CD14-positive monocyte (primary cell): ENCODE results near the gene FAIM2. TPM values are rescaled to one million over a fixed set of nuclear protein-coding genes. Genes with fewer than 3 reads are reported as not detected.

Source experiments
- DNase-seq, 3 donors: peaks; one replicate each; pipeline ENCODE4 v3.0.0-alpha.2; 2011 to 2022
- H2AFZ ChIP-seq: 2 replicates; pipeline ENCODE4 v1.6.0; 2012; ENCODE audit warnings: mild to moderate bottlenecking, low read depth, low read length, inconsistent platforms; ENCODE audit not compliant: insufficient read depth, poor library complexity, severe bottlenecking
- H3K27ac ChIP-seq, 2 donors: 1 replicate in 1 of 2; 2 replicates in 1 of 2; pipeline ENCODE4 v1.5.1; 2012 to 2013; ENCODE audit warnings: low read length in 2 of 2, control low read depth in 1 of 2, inconsistent platforms in 1 of 2, low read depth in 1 of 2, mild to moderate bottlenecking in 1 of 2
- H3K27me3 ChIP-seq, 2 donors: one replicate each; pipeline versions ENCODE4 v1.6.0 to v1.6.1; 2011 to 2013; ENCODE audit warnings: low read length in 2 of 2; ENCODE audit not compliant: control insufficient read depth in 2 of 2, insufficient read depth in 2 of 2
- H3K36me3 ChIP-seq, 2 donors: replicated peaks in 1 of 2; 1 replicate in 1 of 2; 2 replicates in 1 of 2; pipeline versions ENCODE4 v1.5.1 to v1.6.1; 2012 to 2013; ENCODE audit warnings: low read length in 2 of 2, control low read depth in 1 of 2, inconsistent platforms in 1 of 2, mild to moderate bottlenecking in 1 of 2; ENCODE audit not compliant: insufficient read depth in 2 of 2, control insufficient read depth in 1 of 2
- H3K4me1 ChIP-seq, 2 donors: 1 replicate in 1 of 2; 2 replicates in 1 of 2; pipeline versions ENCODE4 v1.5.1 to v1.6.1; 2012 to 2013; ENCODE audit warnings: low read length in 2 of 2, control low read depth in 1 of 2, inconsistent platforms in 1 of 2, mild to moderate bottlenecking in 1 of 2, moderate library complexity in 1 of 2; ENCODE audit not compliant: insufficient read depth in 2 of 2, control insufficient read depth in 1 of 2
- H3K4me2 ChIP-seq: replicated peaks from 2 replicates; pipeline ENCODE3; 2012; ENCODE audit warnings: low read length, moderate library complexity, mild to moderate bottlenecking; ENCODE audit not compliant: poor library complexity, severe bottlenecking; ENCODE audit errors: extremely low read depth
- H3K4me3 ChIP-seq, 3 experiments: fragments of 200-600 bp in 1 of 3; sonication (generic) in 1 of 3; replicated peaks in 1 of 3; 1 replicate in 2 of 3; 2 replicates in 1 of 3; pipeline ENCODE4 v1.5.1; 2011 to 2013; ENCODE audit warnings: low read length in 3 of 3, mild to moderate bottlenecking in 3 of 3, control low read depth in 2 of 3, low read depth in 2 of 3, inconsistent platforms in 1 of 3, moderate library complexity in 1 of 3
- H3K79me2 ChIP-seq: 2 replicates; pipeline ENCODE4 v1.6.0; 2012; ENCODE audit warnings: mild to moderate bottlenecking, control low read depth, inconsistent platforms, low read length, moderate library complexity; ENCODE audit not compliant: insufficient read depth
- H3K9ac ChIP-seq: 2 replicates; pipeline ENCODE4 v1.6.0; 2017; ENCODE audit warnings: low read length, mild to moderate bottlenecking; ENCODE audit not compliant: insufficient read depth, poor library complexity, severe bottlenecking
- H3K9me3 ChIP-seq, 2 donors: replicated peaks in 1 of 2; 1 replicate in 1 of 2; 2 replicates in 1 of 2; pipeline versions ENCODE4 v1.5.1 to v1.6.1; 2012 to 2013; ENCODE audit warnings: low read length in 2 of 2, control low read depth in 1 of 2; ENCODE audit not compliant: control insufficient read depth in 1 of 2, insufficient read depth in 1 of 2
- H4K20me1 ChIP-seq: 2 replicates; pipeline ENCODE4 v1.6.0; 2012; ENCODE audit warnings: mild to moderate bottlenecking, low read length, control low read depth, moderate library complexity; ENCODE audit not compliant: insufficient read depth
- H3K27ac Mint-ChIP-seq, 7 donors: one replicate each; pipeline ENCODE4 v1.8.0; 2020; ENCODE audit warnings: mild to moderate bottlenecking in 7 of 7, mixed read lengths in 7 of 7, moderate library complexity in 6 of 7, inconsistent platforms in 2 of 7
- H3K27me3 Mint-ChIP-seq, 3 donors: one replicate each; pipeline ENCODE4 v1.8.0; 2021 to 2022; ENCODE audit warnings: low read depth in 3 of 3, mild to moderate bottlenecking in 3 of 3, mixed read lengths in 3 of 3, moderate library complexity in 3 of 3, inconsistent platforms in 1 of 3
- H3K36me3 Mint-ChIP-seq, 2 donors: one replicate each; pipeline ENCODE4 v1.8.0; 2020; ENCODE audit warnings: mixed read lengths in 2 of 2, inconsistent platforms in 1 of 2, mild to moderate bottlenecking in 1 of 2
- H3K4me1 Mint-ChIP-seq: one replicate; pipeline ENCODE4 v1.8.0; 2020; ENCODE audit warnings: mild to moderate bottlenecking, mixed read lengths
- H3K4me3 Mint-ChIP-seq, 2 donors: one replicate each; pipeline ENCODE4 v1.8.0; 2020; ENCODE audit warnings: mild to moderate bottlenecking in 2 of 2, mixed read lengths in 2 of 2, moderate library complexity in 1 of 2
- H3K9me3 Mint-ChIP-seq, 7 donors: one replicate each; pipeline ENCODE4 v1.8.0; 2020 to 2022; ENCODE audit warnings: mixed read lengths in 7 of 7, mild to moderate bottlenecking in 6 of 7, moderate library complexity in 6 of 7, inconsistent platforms in 2 of 7
- WGBS: methylation state at CpG from one replicate; pipeline ENCODE4 v1.1.5; 2013; ENCODE audit warnings: missing lambda C conversion rate; ENCODE audit not compliant: insufficient coverage; 5-methylcytosine and 5-hydroxymethylcytosine counted together
- intact Hi-C, 2 donors: fragments of 100-400 bp; cut with micrococcal nuclease; formaldehyde crosslinking; loops; one replicate each; pipeline versions ENCODE4 v1.15.0 to v1.15.1; 2023
- polyA plus RNA-seq, 3 donors: library from polyadenylated mRNA; depleted of rRNA in 1 of 3; unstranded in 2 of 3; stranded (reverse) in 1 of 3; fragments of 300-500 nt in 2 of 3; fragments of >200 nt in 1 of 3; fragmentation: Illumina TruSeq in 2 of 3; gene quantifications; 1 replicate in 2 of 3; 2 replicates in 1 of 3; pipeline ENCODE4 v1.2.3, GENCODE V29; 2012 to 2021
- TF ChIP-seq, protein P1 (sequence below): fragments of 200-600 bp; IDR thresholded peaks from one replicate; pipeline ENCODE4 v1.8.0; 2022; ENCODE audit warnings: antibody characterized with exemption, mild to moderate bottlenecking

FAIM2 gene
- polyA plus RNA-seq, 3 donors: not detected

DNA sequence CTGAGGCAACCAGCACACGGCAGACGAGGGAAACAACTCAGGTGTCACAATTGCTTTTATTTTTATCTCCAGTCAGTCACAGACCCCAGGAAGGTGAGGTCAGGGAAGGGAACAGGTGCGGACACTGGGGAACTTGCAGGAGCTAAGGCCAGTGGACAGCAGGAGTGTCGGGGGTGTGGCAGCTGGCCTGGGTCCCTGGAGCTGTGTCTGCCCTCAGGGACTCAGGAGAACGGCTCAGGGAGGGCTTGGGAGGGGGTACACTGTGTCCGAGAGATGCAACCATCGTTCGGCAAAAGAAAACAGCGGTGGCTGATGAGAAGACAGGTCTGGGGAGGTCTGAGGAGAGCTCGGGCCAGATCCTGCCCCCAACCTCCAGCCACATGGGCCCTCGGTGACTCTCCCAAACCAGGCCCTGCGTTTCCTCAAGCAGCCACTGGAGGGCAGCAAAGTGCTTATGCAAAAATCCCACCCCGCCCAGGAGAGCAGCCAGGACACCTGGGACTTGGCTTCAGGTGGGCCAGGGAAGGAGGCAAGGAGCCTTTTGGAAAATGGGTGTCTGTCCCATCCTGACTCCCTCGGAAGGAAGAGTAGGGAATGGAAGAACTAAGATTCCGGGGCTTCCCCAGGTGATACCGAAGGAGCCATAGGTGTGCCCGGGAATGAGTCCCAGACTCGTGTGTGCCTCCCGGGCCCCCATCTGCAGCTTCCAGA is 36.7 kb downstream of the FAIM2 start:
- 55% methylated on average over 11 of the region's 19 CpGs for WGBS
- Histone ChIP-seq H3K36me3 (no peaks in the 10 kb centered on the region), H3K27ac (no peak overlapping the region), H3K79me2 (no peaks in the 10 kb centered on the region), H3K9me3 (no peaks in the 10 kb centered on the region), H4K20me1 (no peaks in the 10 kb centered on the region), H2AFZ (no peak overlapping the region), H3K27me3 (no peaks in the 10 kb centered on the region), H3K4me1 (no peaks in the 10 kb centered on the region), H3K9ac (no peak overlapping the region), H3K4me2 (no peak overlapping the region), H3K4me3 (no peak overlapping the region)
- intact Hi-C loops: no loop called here
- TF ChIP-seq, protein P1, sequence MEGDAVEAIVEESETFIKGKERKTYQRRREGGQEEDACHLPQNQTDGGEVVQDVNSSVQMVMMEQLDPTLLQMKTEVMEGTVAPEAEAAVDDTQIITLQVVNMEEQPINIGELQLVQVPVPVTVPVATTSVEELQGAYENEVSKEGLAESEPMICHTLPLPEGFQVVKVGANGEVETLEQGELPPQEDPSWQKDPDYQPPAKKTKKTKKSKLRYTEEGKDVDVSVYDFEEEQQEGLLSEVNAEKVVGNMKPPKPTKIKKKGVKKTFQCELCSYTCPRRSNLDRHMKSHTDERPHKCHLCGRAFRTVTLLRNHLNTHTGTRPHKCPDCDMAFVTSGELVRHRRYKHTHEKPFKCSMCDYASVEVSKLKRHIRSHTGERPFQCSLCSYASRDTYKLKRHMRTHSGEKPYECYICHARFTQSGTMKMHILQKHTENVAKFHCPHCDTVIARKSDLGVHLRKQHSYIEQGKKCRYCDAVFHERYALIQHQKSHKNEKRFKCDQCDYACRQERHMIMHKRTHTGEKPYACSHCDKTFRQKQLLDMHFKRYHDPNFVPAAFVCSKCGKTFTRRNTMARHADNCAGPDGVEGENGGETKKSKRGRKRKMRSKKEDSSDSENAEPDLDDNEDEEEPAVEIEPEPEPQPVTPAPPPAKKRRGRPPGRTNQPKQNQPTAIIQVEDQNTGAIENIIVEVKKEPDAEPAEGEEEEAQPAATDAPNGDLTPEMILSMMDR: peak; percentile 98
- peaks cover 9 to 30% (median 21%) of the 10 kb centered on the region in 3 donors for H3K27me3 Mint-ChIP-seq
- H3K27ac Mint-ChIP-seq: no peak overlapping the region
- H3K4me3 Mint-ChIP-seq: no peak overlapping the region
- peaks cover 0 to 3% (median 0%) of the 10 kb centered on the region in 7 donors for H3K9me3 Mint-ChIP-seq
- no peaks in the 10 kb centered on the region for H3K36me3 Mint-ChIP-seq
- no peaks in the 10 kb centered on the region for H3K4me1 Mint-ChIP-seq
- DNase-seq: peak; percentile 40 to 60 (median 49)

DNA sequence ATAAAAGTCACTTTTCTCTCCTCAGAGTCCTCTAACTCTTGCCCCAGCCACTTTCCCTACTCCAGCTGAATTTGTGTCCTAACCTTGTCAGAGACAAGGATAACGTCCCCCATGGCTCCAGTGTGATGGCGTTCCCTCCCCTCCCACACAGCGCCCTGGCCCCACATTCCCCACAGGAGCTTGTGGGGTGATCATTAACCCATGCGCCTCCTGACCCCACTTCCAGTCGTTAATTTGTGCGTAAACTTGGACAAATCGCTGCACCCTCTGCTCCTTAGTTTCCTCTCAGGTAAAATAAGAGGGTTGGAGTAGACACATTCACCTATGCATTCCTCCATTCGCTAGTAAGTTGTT is 37.9 kb downstream of the FAIM2 start:
- Histone ChIP-seq H3K27me3 (no peaks in the 10 kb centered on the region), H3K4me2 (no peak overlapping the region), H3K9ac (no peak overlapping the region), H3K4me3 (no peak overlapping the region), H3K9me3 (no peaks in the 10 kb centered on the region), H3K4me1 (no peaks in the 10 kb centered on the region), H3K36me3 (no peaks in the 10 kb centered on the region), H4K20me1 (no peaks in the 10 kb centered on the region), H3K79me2 (no peaks in the 10 kb centered on the region), H2AFZ (no peak overlapping the region), H3K27ac (no peak overlapping the region)
- peaks cover 9 to 30% (median 21%) of the 10 kb centered on the region in 3 donors for H3K27me3 Mint-ChIP-seq
- H3K36me3 Mint-ChIP-seq: no peaks in the 10 kb centered on the region
- no peak for DNase-seq
- intact Hi-C loops: no loop called here
- WGBS: 60% methylated on average over 1 of the region's 8 CpGs
- TF ChIP-seq, protein P1: no peak
- H3K4me1 Mint-ChIP-seq: no peaks in the 10 kb centered on the region
- no peak overlapping the region for H3K27ac Mint-ChIP-seq
- peaks cover 0 to 3% (median 0%) of the 10 kb centered on the region in 7 donors for H3K9me3 Mint-ChIP-seq
- H3K4me3 Mint-ChIP-seq: no peak overlapping the region
